Endometrium (tissue), 2 donors: ENCODE results near the gene GFER.
"Not testable (repeated sequence)": the region's sequence is repeated elsewhere in the genome, so short reads cannot be mapped to it uniquely, and the experiment has no call there.

Experiments
- FAIRE-seq: peaks from 2 replicates; lab custom pipeline; 2012; peaks lifted over from hg19 to GRCh38; lab: Jason Lieb, UNC
- donor health status: control.
- donor health status: control.

GFER gene

DNA sequence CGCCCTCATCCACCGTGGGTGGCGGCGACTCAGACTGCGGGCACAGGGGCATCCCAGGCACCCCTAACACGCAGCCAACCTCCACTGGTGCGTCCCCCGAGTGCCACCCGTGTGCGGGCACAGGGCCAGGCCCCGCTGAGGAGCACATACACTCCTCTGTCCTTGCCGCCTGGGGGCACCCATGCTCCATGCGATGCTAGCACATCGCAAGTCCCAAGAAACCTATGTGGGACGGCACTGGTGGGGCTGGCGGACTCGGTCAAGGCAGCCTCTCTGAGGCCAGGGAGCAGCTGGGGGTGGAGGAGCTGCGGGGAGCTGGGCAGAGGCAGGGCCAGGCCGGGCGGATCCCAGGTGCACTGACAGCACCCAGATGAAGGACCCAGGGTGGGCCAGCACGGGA is 21.7 kb downstream of the GFER start:
- FAIRE-seq = no peak

DNA sequence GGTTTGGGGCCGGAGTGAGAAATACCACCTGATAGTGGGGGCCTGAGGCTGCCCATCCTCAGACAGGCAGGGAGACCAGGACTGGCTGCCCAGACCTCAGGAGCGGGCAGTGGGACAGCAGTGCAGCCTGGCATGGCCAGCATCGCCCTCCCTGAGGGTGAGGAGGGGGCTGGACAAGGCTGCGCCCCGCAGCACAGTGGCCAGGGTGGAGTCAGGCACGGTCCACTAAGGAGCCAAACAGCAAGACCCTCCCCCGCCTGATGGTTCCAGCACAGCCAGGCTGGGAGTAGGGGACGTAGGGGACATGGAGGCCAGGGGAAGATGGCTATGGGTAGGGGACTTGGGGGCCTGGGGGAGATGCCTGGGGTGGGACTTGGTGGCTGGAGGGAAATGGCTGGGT is 22.3 kb downstream of the GFER start:
- FAIRE-seq = no peak

DNA sequence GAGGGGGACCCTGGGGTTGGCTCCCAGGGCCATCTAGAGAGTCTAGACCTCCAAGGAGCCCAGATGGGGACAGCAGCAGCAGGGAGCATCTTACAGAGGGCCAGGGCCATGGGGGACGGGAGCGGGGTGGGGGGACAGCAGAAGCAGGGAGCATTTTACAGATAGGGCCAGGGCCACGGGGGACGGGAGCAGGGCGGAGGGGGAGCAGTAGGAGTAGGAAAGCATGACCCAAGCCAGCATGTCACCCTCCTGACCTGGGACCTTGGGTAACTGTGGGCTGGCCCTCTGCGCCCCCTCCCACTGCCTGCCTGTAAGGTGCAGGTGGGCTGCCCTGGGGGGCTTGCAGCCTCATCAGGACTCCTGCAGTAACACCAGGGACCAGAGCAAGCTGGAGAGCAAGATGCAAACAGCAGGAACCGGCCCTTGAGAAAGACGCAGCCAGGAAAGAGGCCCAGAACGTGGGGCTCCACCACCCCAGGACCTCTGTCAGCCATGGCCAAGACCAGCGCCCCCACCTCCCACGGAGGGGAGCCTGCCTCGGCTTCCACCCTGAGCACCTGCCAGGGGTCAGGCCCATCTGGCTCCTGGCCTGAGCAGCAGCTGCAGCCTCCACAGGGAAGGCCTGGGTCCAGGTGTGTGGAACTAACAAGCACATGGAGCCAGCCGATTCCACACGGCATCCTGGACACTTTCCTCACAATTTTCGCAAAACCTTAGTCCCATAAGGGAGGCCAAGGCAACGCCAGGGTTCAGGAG is 23.3 kb downstream of the GFER start:
- no peak for FAIRE-seq

DNA sequence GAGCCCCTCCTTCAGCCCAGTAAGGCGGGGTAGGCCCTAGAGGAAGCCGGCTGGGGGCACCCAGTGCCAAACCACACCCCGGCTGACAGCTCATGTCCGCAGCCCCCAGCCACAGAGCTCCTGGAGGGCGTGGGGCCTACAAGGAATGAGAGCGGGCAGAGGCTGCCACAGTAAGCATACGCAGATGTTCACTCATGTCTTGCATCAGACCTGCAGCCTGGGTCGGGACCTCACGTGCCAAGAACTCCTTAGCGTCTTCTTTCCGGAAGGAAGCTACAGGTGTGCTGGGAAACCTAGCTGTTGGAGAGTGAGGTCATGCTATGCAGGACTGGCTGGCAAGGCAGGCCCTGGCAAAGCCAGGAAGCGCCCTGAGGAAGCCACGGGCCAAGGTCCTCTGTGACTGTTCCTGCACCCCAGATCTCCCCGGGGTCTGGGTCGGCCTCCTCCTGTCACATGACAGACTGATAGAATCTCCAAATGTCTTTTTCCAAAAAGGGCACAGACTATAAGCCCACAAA is 24.1 kb downstream of the GFER start:
- FAIRE-seq = no peak

DNA sequence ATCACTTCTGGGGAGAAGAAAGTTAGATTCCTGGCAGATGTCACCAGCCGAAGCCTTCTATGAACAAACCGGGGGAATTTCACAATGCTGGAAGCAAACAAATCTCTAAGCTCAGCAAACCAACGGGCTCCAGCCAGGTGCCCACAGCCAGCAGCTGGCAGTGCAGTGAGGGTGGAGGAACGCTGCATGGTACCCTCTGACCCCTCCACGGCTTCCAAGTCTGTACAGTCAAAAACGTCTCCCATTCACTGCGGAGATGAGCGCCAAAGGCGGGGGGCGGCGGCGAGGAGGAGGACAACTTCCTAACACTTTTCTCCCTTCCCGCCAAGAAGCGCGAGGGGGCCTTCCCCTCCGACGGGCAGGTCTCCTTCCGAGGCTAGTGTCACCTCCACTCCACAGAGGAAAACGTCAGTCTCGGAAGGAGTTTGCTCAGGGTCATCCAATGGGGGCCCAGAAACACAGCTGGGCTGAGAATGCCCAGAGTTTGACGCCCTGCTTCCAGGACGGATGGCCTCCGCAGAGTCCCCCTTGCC is 24.7 kb downstream of the GFER start:
- no peak for FAIRE-seq

DNA sequence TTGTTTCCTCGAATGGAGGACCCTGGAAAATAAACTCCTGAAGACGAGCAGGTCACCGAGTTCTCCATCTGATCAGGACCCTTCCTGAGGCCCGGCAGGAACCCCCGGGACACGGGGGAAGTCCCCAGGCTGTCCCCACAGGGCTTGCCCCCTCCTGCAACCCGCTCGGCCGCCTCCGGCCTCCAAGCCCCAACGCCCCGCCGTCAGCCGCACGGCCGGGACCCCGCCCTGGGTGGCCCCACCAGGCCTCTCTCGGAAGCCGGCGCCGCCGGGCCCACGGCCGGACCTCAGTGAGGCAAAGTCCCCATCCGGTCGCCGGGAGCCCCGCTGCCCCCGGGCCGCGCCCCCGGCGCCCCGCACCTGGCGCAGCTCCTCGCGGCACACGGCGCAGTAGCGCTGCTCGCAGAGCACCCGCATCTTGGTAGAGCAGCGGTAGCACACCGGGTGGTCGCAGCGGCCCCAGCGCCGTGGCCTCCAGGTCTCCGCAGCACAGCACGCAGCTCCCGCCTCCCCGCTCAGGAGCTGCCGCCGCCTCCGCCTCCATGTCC is 25.2 kb downstream of the GFER start:
- no peak for FAIRE-seq

DNA sequence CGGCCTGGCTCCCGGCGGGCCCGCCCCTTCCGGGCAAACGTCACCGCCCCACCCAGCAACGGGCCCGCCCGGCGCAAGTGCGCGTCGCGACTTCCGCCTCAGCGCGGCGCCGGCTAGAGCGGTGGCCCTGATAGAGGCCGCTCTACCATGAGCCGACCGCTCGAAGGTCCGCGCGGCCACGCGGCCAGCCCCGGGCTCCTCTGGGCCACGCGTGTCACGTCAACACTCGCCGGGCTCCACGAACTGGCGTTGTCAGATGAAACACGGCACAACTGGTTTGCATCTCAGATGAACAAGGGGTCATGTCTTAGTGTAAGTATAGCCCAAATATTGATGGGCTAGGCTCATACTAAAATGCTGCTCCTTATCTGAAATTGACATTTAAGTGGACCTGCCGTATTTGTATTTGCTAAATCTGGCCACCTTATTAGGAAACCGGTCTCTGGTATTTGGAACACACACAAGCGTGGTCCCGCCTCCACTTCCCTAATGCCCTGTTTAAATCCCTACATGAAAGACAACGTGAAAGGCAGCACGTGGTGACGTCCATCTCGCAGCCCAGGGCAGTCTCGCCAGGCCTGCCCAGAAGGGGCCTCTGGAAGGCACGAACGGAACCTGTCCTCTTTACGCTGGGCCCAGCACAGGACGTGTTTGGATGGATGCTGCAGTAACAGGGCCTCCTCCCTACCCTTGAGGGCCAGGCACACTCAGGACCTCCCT is 26.0 kb downstream of the GFER start, which contains the start of gene ZNF598:
TSS of gene ZNF598 (minus strand) at position 31 of the 720 bp plus-strand sequence.
- no peak for FAIRE-seq

DNA sequence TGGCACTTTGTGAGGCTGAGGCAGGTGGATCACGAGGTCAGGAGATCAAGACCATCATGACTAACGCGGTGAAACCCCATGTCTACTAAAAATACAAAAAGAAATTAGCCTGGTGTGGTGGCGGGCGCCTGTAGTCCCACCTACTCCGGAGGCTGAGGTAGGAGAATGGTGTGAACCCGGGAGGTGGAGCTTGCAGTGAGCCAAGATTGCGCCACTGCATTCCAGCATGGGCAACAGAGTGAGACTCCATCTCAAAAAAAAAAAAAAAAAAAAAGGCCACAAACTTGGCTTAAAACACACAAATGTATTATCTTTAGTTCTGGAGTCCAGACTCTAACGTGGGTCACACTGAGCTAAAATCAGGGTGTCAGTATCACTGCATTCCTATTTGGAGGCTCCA is 27.7 kb downstream of the GFER start:
- not testable (repeated sequence) for FAIRE-seq

DNA sequence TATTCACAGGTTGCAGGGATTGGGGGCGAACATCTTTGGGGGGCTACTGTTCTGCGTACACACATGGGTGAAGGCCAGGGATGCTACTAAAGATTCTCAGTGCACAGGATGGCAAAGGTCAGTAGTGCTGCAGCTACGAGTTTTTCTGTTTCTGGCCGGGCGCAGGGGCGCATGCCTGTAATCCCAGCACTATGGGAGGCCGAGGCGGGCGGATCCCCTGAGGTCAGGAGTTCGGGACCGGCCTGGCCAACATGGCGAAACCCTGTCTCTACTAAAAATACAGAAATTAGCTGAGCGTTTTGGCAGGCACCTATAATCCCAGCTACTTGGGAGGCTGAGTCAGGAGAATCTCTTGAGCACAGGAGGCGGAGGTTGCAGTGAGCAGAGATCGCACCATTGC is 29.5 kb downstream of the GFER start:
- no peak for FAIRE-seq

DNA sequence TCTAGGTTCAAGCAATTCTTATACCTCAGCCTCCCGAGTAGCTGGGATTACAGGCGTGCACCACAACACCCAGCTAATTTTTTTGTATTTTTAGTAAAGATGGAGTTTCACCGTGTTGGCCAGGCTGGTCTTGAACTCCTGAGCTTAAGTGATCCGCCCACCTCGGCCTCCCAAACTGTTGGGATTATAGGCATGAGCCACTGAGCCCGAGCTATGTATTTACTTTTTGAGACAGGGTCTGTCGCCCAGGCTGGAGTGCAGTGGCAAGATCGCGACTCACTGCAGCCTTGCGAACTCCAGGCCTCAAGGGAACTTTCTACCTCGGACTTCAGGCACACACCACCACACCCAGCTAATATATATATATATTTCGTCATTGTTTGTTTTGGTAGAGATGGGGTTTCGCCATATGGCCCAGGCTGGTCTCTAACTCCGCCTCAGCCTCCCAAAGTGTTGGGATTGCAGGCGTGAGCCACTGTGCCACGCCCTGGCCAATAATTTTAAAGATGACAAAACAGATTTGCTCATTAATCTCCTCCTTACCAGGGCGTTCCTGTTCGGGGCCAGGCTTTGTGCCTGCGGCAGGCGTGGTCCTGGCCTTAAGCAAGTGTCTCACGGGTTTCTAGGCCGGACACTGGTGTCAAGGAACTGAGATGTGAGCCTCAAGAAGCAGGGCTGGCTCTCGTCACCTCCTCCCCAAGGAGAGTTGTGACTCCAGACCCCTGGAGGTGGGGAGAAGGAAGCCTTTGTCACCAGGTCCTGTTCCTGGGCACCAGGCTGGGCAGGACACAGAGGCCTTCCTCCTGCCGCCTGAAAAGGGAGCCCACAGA is 31.3 kb downstream of the GFER start:
- FAIRE-seq = no peak

DNA sequence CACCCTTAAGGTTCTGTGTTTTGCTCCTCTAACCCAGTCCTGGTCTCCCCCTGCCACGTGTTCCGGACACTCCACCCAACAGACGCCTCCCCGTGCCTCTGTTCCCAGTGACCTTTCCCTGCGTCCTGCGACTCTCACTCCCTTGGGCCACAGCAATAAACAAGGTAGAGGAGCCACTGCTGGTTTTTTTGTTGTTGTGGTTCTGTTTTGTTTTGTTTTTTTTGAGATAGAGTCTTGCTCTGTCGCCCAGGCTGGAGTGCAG is 31.9 kb downstream of the GFER start:
- FAIRE-seq = no peak

DNA sequence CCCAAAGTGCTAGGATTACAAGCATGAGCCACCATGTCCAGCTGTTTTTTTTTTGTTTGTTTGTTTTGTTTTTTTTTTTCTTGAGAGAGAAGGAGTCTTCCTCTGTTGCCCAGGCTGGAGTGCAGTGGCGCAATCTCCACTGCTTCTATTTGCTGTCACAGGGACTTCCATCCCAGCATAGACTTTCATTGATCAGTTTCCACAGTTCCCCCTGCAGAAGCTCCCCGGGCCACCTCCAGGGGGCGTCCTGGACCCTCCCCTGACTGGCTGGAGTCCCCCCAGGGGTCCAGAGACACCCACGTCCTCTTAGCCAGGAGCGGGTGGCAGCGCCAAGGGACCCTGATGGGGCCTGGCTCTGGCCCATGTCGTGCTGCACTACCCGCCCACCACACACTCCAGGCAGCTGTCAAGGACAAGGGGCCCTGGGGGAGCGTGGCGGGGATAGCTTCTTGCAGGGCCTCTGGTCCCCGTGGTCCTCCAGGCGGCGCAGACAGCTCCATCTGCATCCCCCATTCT is 32.5 kb downstream of the GFER start:
- FAIRE-seq = no peak

DNA sequence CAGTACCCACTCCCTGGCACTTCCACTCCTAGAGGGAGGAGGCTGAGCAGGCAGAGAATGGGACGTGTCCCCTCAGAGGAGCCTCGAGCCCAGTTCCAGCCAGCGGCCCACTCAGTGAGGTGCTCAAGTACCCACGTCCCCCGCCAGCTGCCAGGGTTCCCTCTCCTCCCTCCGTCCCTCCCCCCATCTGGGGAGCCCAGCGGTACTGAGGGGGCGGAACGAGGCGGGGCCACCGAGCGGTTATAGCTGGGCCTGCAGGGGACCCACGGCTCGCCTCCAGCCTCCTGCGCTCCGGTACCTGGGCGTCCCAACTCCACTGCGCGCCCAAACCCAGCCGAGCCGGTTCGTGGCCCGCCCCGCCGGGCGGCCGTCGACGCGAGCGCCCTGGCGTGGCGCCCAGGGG is 35.5 kb downstream of the GFER start, which contains the start of gene NPW:
TSS of gene NPW (plus strand) at position 268 of the 403 bp plus-strand sequence.
- FAIRE-seq = no peak

DNA sequence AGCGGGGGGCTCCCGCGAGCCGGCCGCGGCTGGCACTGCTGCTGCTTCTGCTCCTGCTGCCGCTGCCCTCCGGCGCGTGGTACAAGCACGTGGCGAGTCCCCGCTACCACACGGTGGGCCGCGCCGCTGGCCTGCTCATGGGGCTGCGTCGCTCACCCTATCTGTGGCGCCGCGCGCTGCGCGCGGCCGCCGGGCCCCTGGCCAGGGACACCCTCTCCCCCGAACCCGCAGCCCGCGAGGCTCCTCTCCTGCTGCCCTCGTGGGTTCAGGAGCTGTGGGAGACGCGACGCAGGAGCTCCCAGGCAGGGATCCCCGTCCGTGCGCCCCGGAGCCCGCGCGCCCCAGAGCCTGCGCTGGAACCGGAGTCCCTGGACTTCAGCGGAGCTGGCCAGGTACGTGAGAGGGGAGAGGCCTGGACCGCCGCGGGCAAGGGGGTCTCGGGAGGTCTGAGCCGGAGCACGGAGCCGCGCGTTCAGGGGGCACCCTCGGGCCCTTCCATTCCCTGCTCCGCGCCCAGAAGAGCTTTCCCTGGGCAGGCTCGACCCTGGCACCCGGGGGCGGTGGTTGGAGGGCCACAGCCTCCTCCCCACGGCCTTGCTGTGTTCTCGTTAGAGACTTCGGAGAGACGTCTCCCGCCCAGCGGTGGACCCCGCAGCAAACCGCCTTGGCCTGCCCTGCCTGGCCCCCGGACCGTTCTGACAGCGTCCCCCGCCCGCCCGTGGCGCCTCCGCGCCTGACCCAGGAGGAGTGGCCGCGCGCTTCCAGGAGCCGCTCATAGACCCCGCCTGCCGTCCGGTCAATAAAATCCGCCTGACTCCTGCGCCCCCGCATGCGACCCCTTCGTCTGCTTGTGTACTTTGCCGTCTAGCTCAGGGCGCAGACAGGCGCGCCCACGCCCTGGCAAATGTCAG is 36.2 kb downstream of the GFER start:
- no peak for FAIRE-seq

DNA sequence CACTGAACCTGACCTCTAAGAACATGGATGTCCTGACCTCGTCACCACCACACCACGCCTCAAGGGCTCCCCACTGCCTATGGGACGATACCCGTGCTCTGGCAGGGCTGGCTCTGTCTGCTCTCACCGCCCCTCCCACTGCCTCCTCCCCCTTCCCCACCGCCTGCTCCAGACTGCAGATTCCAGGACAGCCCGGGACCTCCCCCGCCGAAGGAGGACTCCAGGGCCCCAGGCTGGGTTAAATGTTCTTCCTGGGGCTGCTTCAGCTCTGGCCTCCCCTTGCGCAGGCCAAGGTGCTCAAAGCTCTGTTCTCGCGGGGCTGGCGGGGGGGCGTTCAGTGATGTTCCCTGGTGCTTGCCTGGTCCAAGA is 38.7 kb downstream of the GFER start:
- no peak for FAIRE-seq

DNA sequence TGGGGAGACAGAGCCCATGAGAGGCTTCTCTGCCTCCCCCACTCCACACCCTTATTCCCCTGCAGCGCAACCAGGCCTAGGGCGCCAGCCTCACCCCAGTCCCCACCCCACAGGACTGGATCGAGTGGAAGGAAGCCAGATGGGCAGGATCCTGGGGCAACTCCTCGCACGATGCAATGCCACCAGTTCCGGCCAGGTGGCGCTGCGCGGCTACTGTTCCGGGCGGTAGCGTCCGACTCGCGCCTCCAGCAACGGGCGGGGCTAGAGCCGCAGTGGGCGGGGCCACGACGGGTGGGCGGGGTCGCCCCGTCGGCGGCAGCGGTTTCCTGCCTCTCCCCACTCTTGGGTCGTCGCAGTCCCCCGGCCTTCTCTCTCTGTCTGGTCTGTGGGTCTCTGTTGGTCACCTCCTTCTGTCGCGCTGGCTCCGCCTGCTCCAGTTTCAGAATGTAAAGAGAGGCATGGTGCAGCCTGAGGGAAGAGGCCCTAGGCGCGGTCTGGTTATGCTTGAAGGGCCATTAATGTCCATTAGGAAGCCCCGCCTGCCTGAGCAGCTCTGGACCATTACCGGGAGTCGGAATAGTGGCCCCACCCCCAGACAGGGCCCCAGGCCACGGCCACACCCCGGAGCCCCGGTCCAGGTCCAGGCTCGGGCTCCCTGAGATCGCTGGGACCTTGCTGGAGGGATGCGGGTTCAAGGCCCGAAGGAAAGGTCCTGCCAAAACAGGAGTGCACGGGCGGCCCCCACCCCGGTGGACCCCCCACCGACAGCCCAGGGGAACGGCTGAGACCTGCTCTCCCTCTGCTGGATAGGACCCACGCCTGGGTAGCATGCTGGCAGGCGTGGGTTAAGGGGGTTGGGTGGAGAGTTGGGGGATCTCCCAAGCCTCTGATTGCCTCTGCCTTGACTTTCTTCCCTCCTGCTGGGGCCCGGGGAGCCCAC is 39.4 kb downstream of the GFER start:
- FAIRE-seq = no peak

DNA sequence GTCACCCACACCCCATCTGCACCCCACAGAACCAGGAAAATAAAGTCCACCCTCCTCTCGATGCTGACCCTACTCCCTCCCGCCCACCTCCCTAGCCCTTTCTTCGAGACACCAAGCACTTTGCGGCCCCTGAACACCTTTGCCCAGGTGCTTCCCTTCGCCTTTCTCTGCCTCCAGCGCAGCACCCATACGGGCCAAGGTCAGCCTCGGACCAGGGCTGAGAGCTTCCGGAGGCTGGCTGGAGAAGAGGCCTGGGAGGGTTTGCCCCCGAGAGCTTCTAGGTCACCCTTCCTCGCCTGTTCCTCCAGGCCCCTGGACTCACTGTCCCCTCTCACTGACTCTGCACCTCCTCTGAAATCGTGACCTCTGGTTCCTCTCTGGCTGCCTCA is 40.0 kb downstream of the GFER start:
- FAIRE-seq = no peak

DNA sequence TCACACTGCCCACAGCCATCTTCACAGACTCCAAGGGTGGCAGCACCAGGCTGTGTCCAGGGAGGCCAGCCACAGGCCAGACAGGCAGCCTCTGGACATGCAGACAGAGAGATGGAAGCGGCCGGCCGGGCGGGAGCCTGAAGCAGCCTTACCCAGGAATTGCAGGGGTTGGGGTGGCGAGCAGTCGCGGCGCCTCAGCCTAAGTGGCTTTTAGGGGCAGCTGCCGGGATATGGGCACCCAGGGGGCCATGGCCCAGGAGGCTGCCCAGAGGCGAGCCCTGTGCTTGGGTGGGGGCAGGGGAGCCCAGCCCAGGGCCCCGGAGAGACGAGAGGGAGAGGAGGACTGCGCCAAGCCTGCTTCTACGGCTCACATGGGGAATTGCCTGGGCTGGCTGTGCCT is 41.3 kb downstream of the GFER start:
- FAIRE-seq = no peak

DNA sequence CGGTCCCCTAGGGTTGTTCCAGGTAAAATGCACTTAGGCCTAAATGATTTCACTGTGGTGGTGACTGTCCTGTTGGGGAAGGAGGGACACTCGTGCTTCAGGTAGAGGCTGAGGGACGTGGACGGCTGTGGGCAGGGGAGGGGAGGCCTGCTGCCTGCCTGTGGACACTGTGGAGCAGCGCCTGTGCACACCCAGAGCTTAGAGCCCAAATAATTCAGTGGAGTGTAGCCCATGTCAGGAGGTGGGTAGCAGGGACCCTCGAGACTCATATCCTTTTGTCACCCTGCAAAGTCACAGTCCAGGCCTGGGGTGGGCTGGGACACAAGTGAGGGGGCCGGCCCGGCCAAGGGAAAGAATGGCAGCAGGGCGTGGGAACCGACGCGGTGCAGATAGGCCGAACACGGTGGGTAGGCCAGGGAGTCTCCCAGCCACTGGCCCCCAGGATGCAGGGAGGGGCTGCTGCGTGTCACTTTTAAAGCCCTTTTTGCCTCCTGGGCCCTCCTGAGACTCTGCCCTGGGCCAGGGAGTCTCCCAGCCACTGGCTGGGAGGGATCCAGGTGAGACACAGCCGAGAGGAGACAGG is 42.0 kb downstream of the GFER start:
- no peak for FAIRE-seq
